OCI-LY3 (cell line): Measurements from ENCODE around the gene SCNN1G.

ENCODE experiments used
- H2AFZ ChIP-seq: fragments of 200-600, 300-600 bp; shearing (Covaris generic); 2 replicates; pipeline ENCODE4 v1.6.0; 2014; ENCODE audit warnings: antibody characterized with exemption, low read depth, low read length
- H3K27ac ChIP-seq: fragments of 200-600, 300-600 bp; sonication (generic); 2 replicates; pipeline ENCODE4 v1.5.1; 2014; ENCODE audit warnings: mild to moderate bottlenecking, low read length, moderate library complexity, mixed read lengths
- H3K27me3 ChIP-seq: fragments of 200-600, 300-600 bp; sonication (generic); 2 replicates; pipeline ENCODE4 v1.6.1; 2014; ENCODE audit warnings: low read depth, low read length, mixed read lengths
- H3K36me3 ChIP-seq: fragments of 200-600, 300-600 bp; sonication (generic); replicated peaks from 2 replicates; pipeline ENCODE3; 2014; ENCODE audit warnings: low read depth, low read length, mixed read lengths
- H3K4me1 ChIP-seq: fragments of 300-600, 200-600 bp; sonication (generic); 2 replicates; pipeline ENCODE4 v1.6.1; 2014; ENCODE audit warnings: low read length, mixed read lengths
- H3K4me2 ChIP-seq: fragments of 200-600, 300-600 bp; sonication (generic); 2 replicates; pipeline ENCODE4 v1.6.1; 2014; ENCODE audit warnings: low read length, mixed read lengths
- H3K4me3 ChIP-seq: fragments of 300-600, 200-600 bp; sonication (generic); 2 replicates; pipeline ENCODE4 v1.5.1; 2014; ENCODE audit warnings: antibody characterized with exemption, mild to moderate bottlenecking, low read length, moderate library complexity
- H3K79me2 ChIP-seq: fragments of 300-600, 200-600 bp; shearing (Covaris generic); 2 replicates; pipeline ENCODE4 v1.6.1; 2014; ENCODE audit warnings: mild to moderate bottlenecking, low read length, mixed read lengths
- H3K9ac ChIP-seq: fragments of 300-600, 200-600 bp; shearing (Covaris generic); 2 replicates; pipeline ENCODE4 v1.6.0; 2014; ENCODE audit warnings: mild to moderate bottlenecking, low read length, moderate library complexity
- H3K9me3 ChIP-seq: fragments of 200-600, 300-600 bp; shearing (Covaris generic); 2 replicates; pipeline ENCODE4 v1.6.1; 2014; ENCODE audit warnings: low read length, mixed read lengths; ENCODE audit not compliant: insufficient read depth
- H4K20me1 ChIP-seq: fragments of 200-600, 300-600 bp; sonication (generic); 2 replicates; pipeline ENCODE4 v1.6.1; 2016; ENCODE audit warnings: low read length, mixed read lengths; ENCODE audit not compliant: insufficient read depth
- CTCF ChIP-seq: fragments of 200-600, 300-600 bp; sonication (generic); IDR thresholded peaks from 2 replicates; pipeline ENCODE4 v1.5.1; 2014; ENCODE audit warnings: antibody characterized with exemption, low read length, low read depth
- EZH2phosphoT487 ChIP-seq: fragments of 200-600 bp; shearing (Covaris generic); IDR thresholded peaks from 2 replicates; pipeline ENCODE4 v1.6.1; 2018; ENCODE audit warnings: antibody characterized with exemption, mixed run types, low read depth

The SCNN1G gene

GRCh38 chr16:23258919-23259237 is 76.3 kb downstream of the SCNN1G start:
- no peak overlapping the region for H3K4me2 ChIP-seq
- no peaks in the 10 kb centered on the region for H3K9me3 ChIP-seq
- no peak overlapping the region for H3K4me3 ChIP-seq
- no peak overlapping the region for H2AFZ ChIP-seq
- H3K79me2 ChIP-seq: no peaks in the 10 kb centered on the region
- peaks cover 15% of the 10 kb centered on the region for H3K27me3 ChIP-seq
- no peaks in the 10 kb centered on the region for H4K20me1 ChIP-seq
- TF ChIP-seq CTCF: no peak
- TF ChIP-seq EZH2phosphoT487: no peak
- H3K36me3 ChIP-seq: no peaks in the 10 kb centered on the region
- no peak overlapping the region for H3K27ac ChIP-seq
- H3K4me1 ChIP-seq: no peaks in the 10 kb centered on the region
- no peak overlapping the region for H3K9ac ChIP-seq
